ENCODE measurements around the gene SLC25A45. TPM values are rescaled to one million over a fixed set of nuclear protein-coding genes. Genes with fewer than 3 reads are reported as not detected.

SLC25A45 gene
- total RNA-seq, 4 donors from 2014 or later: 1.8 to 8.0 (median 5.3) TPM

- intact Hi-C loops (cut with DNase I; ENCODE audit: low total_unique reads): no loop called here
- H3K4me3 ChIP-seq (ENCODE audit: low read depth, poor library complexity, severe bottlenecking): no peak overlapping the region
- no peak for DNase-seq (ENCODE audit: low spot score in 2 of 2)
- WGBS, 2 donors: 76 to 84% methylated on average over 14 to 16 of the region's 16 CpGs
- TF ChIP-seq POLR2A (IDR thresholded peaks at IDR 0.05) (no peak), CTCF (IDR thresholded peaks at IDR 0.05) (no peak)
Observed at GRCh38 chr11:65380460-65381119, 1.9 kb downstream of the SLC25A45 start.

DNA sequence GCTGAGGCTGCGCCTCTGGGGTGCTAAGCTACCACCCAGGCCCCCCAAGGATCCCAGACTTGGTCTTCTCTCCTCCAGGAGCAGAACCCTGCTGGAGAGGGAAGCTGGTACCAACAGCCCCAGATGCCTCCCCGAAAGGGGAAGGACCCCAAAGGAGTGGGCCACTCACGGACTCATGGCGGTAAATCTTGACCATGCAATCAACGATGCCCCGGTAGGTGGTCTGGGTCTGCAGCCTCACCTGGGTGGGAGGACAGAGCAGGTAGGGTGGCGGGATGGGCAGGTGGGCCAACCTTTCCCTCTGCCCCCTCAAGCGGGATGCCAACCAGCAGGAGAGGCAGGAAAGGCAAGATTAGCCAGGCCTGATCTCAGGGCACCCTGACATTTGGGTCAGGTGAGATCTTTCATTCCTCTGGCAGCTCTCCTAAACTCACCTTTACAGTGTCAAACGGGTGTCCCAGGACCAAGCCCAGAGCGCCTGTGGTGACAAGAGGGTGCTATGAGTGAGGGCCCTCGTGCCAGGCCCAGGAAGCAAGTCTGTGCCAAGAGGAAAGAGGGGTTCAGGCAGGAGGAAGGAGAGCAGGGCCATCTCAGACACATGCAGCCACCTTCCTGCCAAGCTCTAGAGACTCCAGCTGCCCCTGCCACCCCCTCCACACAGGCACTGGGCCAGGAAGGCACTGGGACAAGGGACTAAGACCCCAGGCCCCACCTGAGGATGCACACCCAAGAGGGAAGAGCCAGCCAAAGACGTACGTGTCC is 2.6 kb downstream of the SLC25A45 start:
- DNase-seq (ENCODE audit: low spot score in 2 of 2): no peak
- intact Hi-C loops (cut with DNase I; ENCODE audit: low total_unique reads): no loop called here
- WGBS, 2 donors: 86 to 89% methylated on average over 12 to 13 of the region's 13 CpGs
- no peak overlapping the region for H3K4me3 ChIP-seq (ENCODE audit: low read depth, poor library complexity, severe bottlenecking)
- TF ChIP-seq CTCF (IDR thresholded peaks at IDR 0.05): no peak
- TF ChIP-seq POLR2A (IDR thresholded peaks at IDR 0.05): no peak

GRCh38 chr11:65378928-65379638 is 3.4 kb downstream of the SLC25A45 start:
- DNase-seq (ENCODE audit: low spot score in 2 of 2): no peak
- intact Hi-C loops (cut with DNase I; ENCODE audit: low total_unique reads): no loop called here
- WGBS, 2 donors: 93 to 95% methylated on average over 12 of the region's 14 CpGs
- no peak for TF ChIP-seq CTCF (IDR thresholded peaks at IDR 0.05)
- TF ChIP-seq POLR2A (IDR thresholded peaks at IDR 0.05): no peak
- no peak overlapping the region for H3K4me3 ChIP-seq (ENCODE audit: low read depth, poor library complexity, severe bottlenecking)

GRCh38 chr11:65378208-65378927 is 4.1 kb downstream of the SLC25A45 start:
- intact Hi-C loops (cut with DNase I; ENCODE audit: low total_unique reads): no loop called here
- 82 to 86% methylated on average over 16 to 19 of the region's 19 CpGs for WGBS, 2 donors
- no peak for TF ChIP-seq CTCF (IDR thresholded peaks at IDR 0.05)
- TF ChIP-seq POLR2A (IDR thresholded peaks at IDR 0.05): no peak
- DNase-seq (ENCODE audit: low spot score in 2 of 2): no peak
- H3K4me3 ChIP-seq (ENCODE audit: low read depth, poor library complexity, severe bottlenecking): no peak overlapping the region

GRCh38 chr11:65377777-65378176 is 4.7 kb downstream of the SLC25A45 start:
- 84 to 95% methylated on average over 8 of the region's 8 CpGs for WGBS, 2 donors
- TF ChIP-seq CTCF (IDR thresholded peaks at IDR 0.05) (no peak), POLR2A (IDR thresholded peaks at IDR 0.05) (no peak)
- DNase-seq (ENCODE audit: low spot score in 2 of 2): no peak
- H3K4me3 ChIP-seq (ENCODE audit: low read depth, poor library complexity, severe bottlenecking): no peak overlapping the region
- intact Hi-C loops (cut with DNase I; ENCODE audit: low total_unique reads): no loop called here
